Endodermal cell (in vitro differentiated cells): ENCODE data around the gene SRGAP1. TPM values are rescaled to one million over a fixed set of nuclear protein-coding genes. Genes with fewer than 3 reads are reported as not detected.

Source experiments
- DNase-seq: peaks from one replicate; pipeline ENCODE4 v3.0.0-alpha.2; 2017
- H3K27ac ChIP-seq: 2 replicates; pipeline ENCODE4 v1.5.1; 2013; ENCODE audit warnings: mild to moderate bottlenecking, low read depth, low read length, moderate library complexity
- H3K27me3 ChIP-seq: 2 replicates; pipeline ENCODE4 v1.6.1; 2013; ENCODE audit warnings: mild to moderate bottlenecking, low read length, moderate library complexity; ENCODE audit not compliant: insufficient read depth, control insufficient read depth, poor library complexity, severe bottlenecking
- H3K36me3 ChIP-seq: 2 replicates; pipeline ENCODE4 v1.7.0; 2013; ENCODE audit warnings: mild to moderate bottlenecking, low read length, moderate library complexity; ENCODE audit not compliant: control insufficient read depth, insufficient read depth
- H3K4me1 ChIP-seq: one replicate; pipeline ENCODE4 v1.7.0; 2013; ENCODE audit warnings: low read length; ENCODE audit not compliant: control insufficient read depth, insufficient read depth
- H3K4me3 ChIP-seq: 2 replicates; pipeline ENCODE4 v1.5.1; 2013; ENCODE audit warnings: mild to moderate bottlenecking, low read length, moderate library complexity
- H3K9ac ChIP-seq: 2 replicates; pipeline ENCODE4 v1.6.1; 2013; ENCODE audit warnings: mild to moderate bottlenecking, low read length, moderate library complexity; ENCODE audit not compliant: poor library complexity, severe bottlenecking; ENCODE audit errors: extremely low read depth
- H3K9me3 ChIP-seq: 2 replicates; pipeline ENCODE4 v1.6.1; 2013; ENCODE audit warnings: mild to moderate bottlenecking, low read length, moderate library complexity; ENCODE audit not compliant: control insufficient read depth
- H3K27ac Mint-ChIP-seq: 2 replicates; pipeline ENCODE4 v1.8.0; 2020; ENCODE audit warnings: mixed read lengths
- H3K27me3 Mint-ChIP-seq: 2 replicates; pipeline ENCODE4 v1.8.0; 2021; ENCODE audit warnings: mild to moderate bottlenecking, mixed read lengths; ENCODE audit not compliant: insufficient read depth
- H3K36me3 Mint-ChIP-seq: 2 replicates; pipeline ENCODE4 v1.8.0; 2020; ENCODE audit warnings: low read depth, mixed read lengths
- H3K4me1 Mint-ChIP-seq: 2 replicates; pipeline ENCODE4 v1.8.0; 2020; ENCODE audit warnings: mixed read lengths
- H3K4me3 Mint-ChIP-seq: 2 replicates; pipeline ENCODE4 v1.8.0; 2020; ENCODE audit warnings: mild to moderate bottlenecking, moderate library complexity, mixed read lengths
- H3K9me3 Mint-ChIP-seq: 2 replicates; pipeline ENCODE4 v1.8.0; 2020; ENCODE audit warnings: mild to moderate bottlenecking, mixed read lengths
- WGBS, 2 experiments: methylation state at CpG; one replicate each; pipeline versions ENCODE4 v1.1.5 to v1.1.7; 2013; ENCODE audit warnings: missing lambda C conversion rate in 2 of 2, mixed read lengths in 1 of 2; ENCODE audit not compliant: insufficient coverage in 1 of 2, insufficient read length in 1 of 2; 5-methylcytosine and 5-hydroxymethylcytosine counted together
- total RNA-seq, 2 donors: library from RNA; stranded (reverse); fragmentation: NEBNext Ultra II Directional in 1 of 2; extraction: Animal tissue kit (Norgen Biotek cat#: 25700) in 1 of 2; gene quantifications; 2 replicates in 1 of 2; 3 replicates in 1 of 2; pipeline ENCODE4 v1.2.1, GENCODE V29; 2021
- TF ChIP-seq, protein P1 (sequence below): fragments of 200-600 bp; sonication (generic); conservative IDR thresholded peaks from 2 replicates; pipeline ENCODE4 v1.5.0; 2021; ENCODE audit warnings: antibody characterized with exemption, mild to moderate bottlenecking

The SRGAP1 gene
- total RNA-seq, 2 donors from 2014 or later: 10.6 to 13.4 TPM

DNA sequence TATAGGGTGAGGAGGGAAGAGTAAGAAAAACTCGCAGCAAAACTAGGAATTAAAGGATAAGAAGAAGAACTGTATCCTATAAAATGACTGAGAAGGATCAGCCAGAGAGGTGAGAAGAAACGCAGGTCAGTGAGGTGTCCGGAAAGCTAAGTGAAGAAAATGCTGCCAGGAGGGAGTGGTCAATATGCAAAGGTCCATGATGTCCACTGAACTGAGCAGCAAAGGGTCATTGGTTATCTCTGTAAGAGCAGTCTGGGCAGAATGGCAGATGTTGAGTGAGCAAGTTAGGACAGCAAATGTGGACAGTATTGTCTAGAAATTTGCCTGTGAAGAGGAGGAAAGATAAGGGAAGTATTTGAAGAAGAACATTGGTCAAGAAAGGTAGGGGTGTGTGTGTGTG, 155.4 kb downstream of the SRGAP1 start:
- H3K4me1 Mint-ChIP-seq: peaks cover 1% of the 10 kb centered on the region
- Histone ChIP-seq H3K4me3 (no peak overlapping the region), H3K9me3 (peaks cover 7% of the 10 kb centered on the region), H3K27me3 (no peaks in the 10 kb centered on the region), H3K4me1 (no peaks in the 10 kb centered on the region), H3K27ac (no peak overlapping the region), H3K9ac (no peak overlapping the region), H3K36me3 (no peaks in the 10 kb centered on the region)
- H3K36me3 Mint-ChIP-seq: peaks cover 14% of the 10 kb centered on the region
- 96 to 98% methylated on average over 3 of the region's 3 CpGs for WGBS, 2 experiments
- no peaks in the 10 kb centered on the region for H3K27me3 Mint-ChIP-seq
- no peak overlapping the region for H3K4me3 Mint-ChIP-seq
- no peak overlapping the region for H3K27ac Mint-ChIP-seq
- no peak for DNase-seq
- TF ChIP-seq, protein P1, sequence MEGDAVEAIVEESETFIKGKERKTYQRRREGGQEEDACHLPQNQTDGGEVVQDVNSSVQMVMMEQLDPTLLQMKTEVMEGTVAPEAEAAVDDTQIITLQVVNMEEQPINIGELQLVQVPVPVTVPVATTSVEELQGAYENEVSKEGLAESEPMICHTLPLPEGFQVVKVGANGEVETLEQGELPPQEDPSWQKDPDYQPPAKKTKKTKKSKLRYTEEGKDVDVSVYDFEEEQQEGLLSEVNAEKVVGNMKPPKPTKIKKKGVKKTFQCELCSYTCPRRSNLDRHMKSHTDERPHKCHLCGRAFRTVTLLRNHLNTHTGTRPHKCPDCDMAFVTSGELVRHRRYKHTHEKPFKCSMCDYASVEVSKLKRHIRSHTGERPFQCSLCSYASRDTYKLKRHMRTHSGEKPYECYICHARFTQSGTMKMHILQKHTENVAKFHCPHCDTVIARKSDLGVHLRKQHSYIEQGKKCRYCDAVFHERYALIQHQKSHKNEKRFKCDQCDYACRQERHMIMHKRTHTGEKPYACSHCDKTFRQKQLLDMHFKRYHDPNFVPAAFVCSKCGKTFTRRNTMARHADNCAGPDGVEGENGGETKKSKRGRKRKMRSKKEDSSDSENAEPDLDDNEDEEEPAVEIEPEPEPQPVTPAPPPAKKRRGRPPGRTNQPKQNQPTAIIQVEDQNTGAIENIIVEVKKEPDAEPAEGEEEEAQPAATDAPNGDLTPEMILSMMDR: no peak
- peaks cover 14% of the 10 kb centered on the region for H3K9me3 Mint-ChIP-seq

DNA sequence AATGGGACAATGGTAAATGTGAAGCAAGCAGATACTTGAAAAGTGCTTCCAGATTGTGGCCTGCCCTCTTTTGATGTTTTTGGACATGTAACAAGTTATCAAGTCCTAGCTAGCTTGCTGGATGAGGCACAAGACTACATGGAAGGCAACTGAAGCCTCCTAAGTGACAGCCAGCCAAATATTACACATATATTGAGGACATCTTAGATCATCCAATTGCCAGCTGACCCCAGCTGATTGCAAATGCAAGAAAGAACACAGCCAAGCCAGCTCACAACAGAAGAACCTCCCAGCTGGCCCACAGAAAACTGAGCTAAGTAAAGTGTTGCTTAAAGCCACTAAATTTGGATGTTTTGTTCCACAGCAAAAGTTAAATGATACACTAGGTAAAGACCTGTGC, 156.9 kb downstream of the SRGAP1 start:
- no peak overlapping the region for H3K9ac ChIP-seq
- H3K27me3 Mint-ChIP-seq: no peaks in the 10 kb centered on the region
- H3K27me3 ChIP-seq: no peaks in the 10 kb centered on the region
- no peak overlapping the region for H3K27ac Mint-ChIP-seq
- H3K4me3 ChIP-seq: no peak overlapping the region
- H3K9me3 Mint-ChIP-seq: peaks cover 17% of the 10 kb centered on the region
- H3K9me3 ChIP-seq: peaks cover 7% of the 10 kb centered on the region
- H3K4me1 Mint-ChIP-seq: peaks cover 3% of the 10 kb centered on the region
- peaks cover 18% of the 10 kb centered on the region for H3K36me3 Mint-ChIP-seq
- no peak overlapping the region for H3K4me3 Mint-ChIP-seq
- no peaks in the 10 kb centered on the region for H3K4me1 ChIP-seq
- no peak for DNase-seq
- H3K27ac ChIP-seq: no peak overlapping the region
- TF ChIP-seq, protein P1: no peak
- no peaks in the 10 kb centered on the region for H3K36me3 ChIP-seq

DNA sequence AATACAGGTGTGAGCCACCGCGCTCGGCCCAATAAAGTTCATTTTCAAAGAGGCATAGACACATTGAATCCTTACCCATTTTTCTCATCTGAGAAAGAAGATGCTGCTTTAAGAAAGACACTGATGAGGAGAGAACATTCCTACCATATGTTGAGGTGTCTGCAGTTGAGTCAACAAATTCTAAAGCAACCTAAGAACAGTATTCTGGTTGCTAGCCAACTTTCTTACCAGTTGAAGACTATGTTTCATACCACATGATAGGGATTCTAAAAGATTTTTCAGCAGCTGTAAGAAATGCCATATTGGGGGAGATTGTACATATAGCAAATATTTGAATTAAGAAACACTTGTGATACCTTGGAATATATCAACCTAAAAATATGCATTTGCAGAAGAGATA, 160.1 kb downstream of the SRGAP1 start:
- H3K27ac ChIP-seq: no peak overlapping the region
- no peaks in the 10 kb centered on the region for H3K36me3 ChIP-seq
- peaks cover 4% of the 10 kb centered on the region for H3K4me1 Mint-ChIP-seq
- H3K27me3 ChIP-seq: no peaks in the 10 kb centered on the region
- no peaks in the 10 kb centered on the region for H3K27me3 Mint-ChIP-seq
- H3K27ac Mint-ChIP-seq: no peak overlapping the region
- TF ChIP-seq, protein P1: no peak
- H3K9me3 Mint-ChIP-seq: peaks cover 31% of the 10 kb centered on the region
- H3K4me3 Mint-ChIP-seq: no peak overlapping the region
- peaks cover 26% of the 10 kb centered on the region for H3K9me3 ChIP-seq
- H3K36me3 Mint-ChIP-seq: peaks cover 22% of the 10 kb centered on the region
- no peak overlapping the region for H3K4me3 ChIP-seq
- 100% methylated on average over 3 of the region's 3 CpGs for WGBS, 2 experiments
- DNase-seq: no peak
- H3K4me1 ChIP-seq: no peaks in the 10 kb centered on the region
- no peak overlapping the region for H3K9ac ChIP-seq
